ENCODE results near the gene VPS13D. TPM values are rescaled to one million over a fixed set of nuclear protein-coding genes. Genes with fewer than 3 reads are reported as not detected.

VPS13D gene
- total RNA-seq, 1 donor from 2014 or later = 24.4 TPM

DNA sequence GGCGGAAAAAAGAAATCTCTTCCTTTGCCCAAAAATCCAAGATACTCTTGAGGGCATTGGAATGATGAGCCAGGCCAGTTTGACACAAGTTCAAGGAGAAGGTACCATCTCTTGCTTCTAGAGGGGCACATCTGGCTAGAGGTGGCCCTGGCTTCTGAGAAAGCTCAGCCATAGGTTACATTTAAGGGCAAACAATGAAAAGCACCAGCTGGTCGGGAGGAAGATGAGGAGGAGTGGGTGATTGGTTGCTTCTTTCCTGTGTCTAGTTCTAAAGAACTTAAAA, 256.2 kb downstream of the VPS13D start:
- no peak for DNase-seq (ENCODE audit: low read depth, low spot score)

- no peak for DNase-seq (ENCODE audit: low read depth, low spot score)
Measured at GRCh38 chr1:12486401-12487005, 256.7 kb downstream of the VPS13D start.

DNA sequence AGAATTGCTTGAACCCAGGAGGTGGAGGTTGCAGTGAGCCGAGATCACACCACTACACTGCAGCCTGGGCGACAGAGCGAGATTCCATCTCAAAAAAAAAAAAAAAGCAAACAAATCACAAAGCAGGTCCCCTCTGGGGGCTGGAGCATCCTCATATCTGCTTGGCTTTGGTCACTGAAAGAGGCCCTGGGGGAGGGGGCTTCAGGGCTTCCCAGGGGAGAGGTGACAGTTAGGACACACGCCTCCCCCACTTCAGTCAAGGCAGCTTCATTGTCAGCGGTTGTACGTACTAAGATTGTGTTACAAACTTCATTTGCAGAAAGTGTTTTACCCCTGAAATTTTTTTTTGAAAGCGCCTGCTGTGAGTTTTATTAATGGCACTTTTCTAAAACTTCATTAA, 257.7 kb downstream of the VPS13D start:
- no peak for DNase-seq (ENCODE audit: low read depth, low spot score)

DNA sequence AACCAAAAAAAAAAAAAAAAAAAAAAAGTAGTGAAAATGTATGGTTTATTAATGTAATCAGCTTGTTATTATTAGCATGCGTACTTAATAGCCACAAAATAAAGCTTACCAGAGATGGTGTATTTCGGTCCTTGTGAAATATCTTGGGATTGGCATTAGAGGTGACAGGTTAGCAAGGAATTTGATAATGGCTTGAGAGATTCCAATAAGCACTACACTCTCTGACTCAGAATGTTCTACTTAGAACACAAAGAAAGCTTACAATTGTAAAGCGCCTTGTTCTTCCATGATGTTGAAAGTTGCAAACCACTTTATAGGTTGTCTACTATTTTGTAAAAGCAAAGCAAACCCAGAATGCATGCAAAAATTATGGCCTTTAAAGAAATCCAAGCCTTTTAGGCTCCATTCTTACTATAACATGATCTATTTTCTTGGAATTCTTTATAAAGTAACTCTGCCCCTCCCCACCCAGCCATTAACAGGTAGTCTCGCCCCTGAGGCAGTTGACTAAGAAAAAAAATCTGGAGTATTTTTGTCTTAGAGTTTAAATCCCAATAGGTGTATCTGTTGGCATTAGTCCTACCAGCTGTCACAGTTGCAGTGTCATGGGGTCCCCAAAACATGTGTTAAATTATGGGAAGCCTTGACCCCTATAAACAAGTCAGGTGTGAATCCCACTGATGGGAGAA, 259.0 kb downstream of the VPS13D start:
- no peak for DNase-seq (ENCODE audit: low read depth, low spot score)

DNA sequence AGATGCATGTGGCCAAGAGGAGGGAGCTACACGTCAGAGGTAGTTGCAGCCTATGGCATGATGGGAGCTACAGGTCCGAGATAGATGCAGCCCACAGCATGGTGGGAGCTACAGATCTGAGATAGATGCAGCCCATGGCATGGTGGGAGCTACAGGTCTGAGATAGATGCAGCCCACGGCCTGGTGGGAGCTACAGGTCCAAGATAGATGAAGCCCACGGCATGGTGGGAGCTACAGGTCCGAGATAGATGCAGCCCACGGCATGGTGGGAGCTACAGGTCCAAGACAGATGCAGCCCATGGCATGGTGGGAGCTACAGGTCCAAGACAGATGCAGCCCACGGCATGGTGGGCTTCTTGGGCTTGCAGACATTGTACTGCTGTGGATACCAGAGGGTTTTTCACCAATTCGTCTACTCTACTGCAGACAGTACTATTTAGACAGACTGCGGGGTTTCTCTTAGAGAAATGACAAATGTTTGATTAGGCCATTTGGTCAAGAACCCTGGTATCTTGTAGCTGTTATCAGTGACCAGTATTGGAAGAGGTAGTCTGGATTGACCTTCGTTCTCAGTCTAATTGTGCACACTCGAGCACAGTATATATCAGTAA, 260.8 kb downstream of the VPS13D start:
- DNase-seq (ENCODE audit: low read depth, low spot score) = no peak

- no peak for DNase-seq (ENCODE audit: low read depth, low spot score)
Measured at GRCh38 chr1:12491656-12492055, 261.8 kb downstream of the VPS13D start.

- no peak for DNase-seq (ENCODE audit: low read depth, low spot score)
Measured at GRCh38 chr1:12495725-12496124, 265.9 kb downstream of the VPS13D start.

DNA sequence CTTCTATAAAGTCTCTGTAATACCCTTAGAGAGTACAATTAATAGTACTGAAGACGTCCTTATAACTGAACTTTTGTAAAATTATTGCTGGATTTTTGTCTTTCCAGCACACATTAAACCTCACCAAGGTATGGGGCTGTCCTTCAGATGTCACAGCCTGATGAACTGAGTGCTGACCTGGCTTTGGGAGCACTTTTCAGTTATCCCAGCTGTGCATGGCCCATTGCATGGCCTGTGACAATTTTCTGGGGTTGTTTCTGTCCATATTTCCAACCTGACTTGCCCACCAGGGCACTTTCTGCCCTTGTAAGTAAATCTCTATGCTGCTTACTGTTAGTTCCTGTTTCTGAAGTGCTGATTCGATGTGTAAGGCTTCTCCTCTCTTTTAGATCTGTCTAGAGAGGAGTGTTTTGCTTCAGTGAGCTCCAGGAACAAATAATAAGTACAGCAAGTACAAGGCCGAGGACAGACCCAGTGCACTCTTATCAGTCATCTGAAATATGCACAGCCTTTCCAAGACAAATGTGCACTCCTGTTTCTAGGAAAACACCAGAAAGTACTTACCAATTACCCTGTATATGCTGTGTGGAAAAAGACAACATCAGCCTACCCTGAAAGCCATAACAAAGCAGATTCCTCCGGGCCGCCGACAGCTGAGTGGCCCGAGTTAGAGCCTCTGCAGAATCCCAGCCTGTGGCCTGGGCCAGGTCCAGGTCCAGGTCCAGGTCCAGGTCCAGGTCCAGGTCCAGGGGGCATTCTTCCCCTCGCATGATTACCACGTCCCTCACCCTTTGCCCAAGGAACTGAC, 266.5 kb downstream of the VPS13D start:
- DNase-seq (ENCODE audit: low read depth, low spot score) = no peak

DNA sequence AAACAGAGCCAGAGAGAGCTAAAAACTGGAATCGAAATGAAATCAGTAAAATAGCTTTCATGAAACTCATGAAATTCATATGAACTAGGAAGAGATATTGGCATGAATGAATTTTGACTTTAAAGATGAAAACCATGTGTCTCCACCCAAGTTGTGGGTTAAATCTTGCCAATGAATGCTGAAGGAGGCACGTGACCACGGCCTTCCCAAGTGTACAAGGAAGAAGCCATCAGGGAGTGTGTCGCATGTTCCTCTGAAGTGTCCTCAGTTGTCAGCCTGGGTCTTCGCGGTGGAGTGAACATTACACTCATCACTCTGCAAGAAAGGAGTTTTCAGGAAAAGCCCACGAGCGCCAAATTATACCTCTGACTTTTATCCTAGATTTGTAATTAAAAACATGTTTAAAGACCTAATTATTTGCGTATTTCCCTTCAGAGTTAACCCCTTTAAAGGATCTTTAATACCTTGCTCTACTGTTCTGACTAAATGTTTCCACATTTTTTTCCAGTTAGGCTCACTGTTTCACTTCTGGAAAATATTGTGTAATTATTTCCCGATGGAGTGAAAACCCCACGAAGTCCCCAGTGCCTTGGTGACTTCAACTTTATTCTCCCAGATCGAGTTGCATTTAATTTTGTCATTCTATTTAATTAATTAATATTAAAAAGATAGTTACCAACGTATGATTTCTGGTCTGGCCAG, 269.9 kb downstream of the VPS13D start:
- no peak for DNase-seq (ENCODE audit: low read depth, low spot score)

GRCh38 chr1:12501661-12502060, 271.8 kb downstream of the VPS13D start:
- no peak for DNase-seq (ENCODE audit: low read depth, low spot score)

- DNase-seq (ENCODE audit: low read depth, low spot score) = no peak
Measured at GRCh38 chr1:12502336-12503109, 272.7 kb downstream of the VPS13D start.

DNA sequence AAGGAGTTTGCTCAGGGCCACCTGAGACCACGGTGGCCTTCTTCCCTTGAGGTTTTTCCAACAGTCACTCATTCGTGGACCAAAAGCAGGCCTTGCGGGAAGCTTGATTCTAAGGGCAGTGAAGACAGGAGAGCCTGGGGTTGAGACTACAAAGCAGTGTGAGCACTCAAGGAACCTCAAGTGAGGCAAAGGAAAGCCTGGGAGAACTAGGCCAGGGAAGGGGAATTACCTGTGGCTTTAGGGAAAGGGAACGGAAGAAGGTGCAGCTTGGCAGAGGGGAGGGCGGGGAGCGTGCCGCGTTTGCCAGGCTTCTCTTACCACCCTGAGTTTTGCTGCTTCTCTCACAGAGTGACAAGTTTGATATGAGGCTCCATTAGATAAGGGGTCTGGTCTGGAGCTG, 273.9 kb downstream of the VPS13D start:
- DNase-seq (ENCODE audit: low read depth, low spot score) = no peak

GRCh38 chr1:12504601-12505000, 274.8 kb downstream of the VPS13D start:
- DNase-seq (ENCODE audit: low read depth, low spot score) = no peak

DNA sequence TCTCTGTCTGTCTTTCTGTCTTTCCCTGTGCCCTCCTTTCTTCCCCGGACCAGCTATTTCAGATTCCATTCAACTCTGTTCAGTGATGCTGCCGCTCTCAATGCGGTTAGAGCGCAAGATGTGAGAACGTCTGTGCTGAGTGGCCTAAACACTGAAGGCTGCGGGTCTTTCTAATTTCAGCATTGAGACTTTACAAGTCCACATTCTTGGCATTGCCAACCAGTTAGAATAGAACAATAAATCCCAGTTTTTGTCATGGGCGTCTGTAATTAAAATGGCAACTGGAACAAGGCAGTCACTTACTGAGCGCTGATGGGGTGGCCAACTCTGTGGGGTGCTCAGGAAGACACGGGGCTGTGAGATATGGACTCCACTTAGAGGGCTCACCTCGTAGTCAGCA, 275.4 kb downstream of the VPS13D start:
- no peak for DNase-seq (ENCODE audit: low read depth, low spot score)

GRCh38 chr1:12505639-12506280, 275.9 kb downstream of the VPS13D start:
- DNase-seq (ENCODE audit: low read depth, low spot score) = no peak

DNA sequence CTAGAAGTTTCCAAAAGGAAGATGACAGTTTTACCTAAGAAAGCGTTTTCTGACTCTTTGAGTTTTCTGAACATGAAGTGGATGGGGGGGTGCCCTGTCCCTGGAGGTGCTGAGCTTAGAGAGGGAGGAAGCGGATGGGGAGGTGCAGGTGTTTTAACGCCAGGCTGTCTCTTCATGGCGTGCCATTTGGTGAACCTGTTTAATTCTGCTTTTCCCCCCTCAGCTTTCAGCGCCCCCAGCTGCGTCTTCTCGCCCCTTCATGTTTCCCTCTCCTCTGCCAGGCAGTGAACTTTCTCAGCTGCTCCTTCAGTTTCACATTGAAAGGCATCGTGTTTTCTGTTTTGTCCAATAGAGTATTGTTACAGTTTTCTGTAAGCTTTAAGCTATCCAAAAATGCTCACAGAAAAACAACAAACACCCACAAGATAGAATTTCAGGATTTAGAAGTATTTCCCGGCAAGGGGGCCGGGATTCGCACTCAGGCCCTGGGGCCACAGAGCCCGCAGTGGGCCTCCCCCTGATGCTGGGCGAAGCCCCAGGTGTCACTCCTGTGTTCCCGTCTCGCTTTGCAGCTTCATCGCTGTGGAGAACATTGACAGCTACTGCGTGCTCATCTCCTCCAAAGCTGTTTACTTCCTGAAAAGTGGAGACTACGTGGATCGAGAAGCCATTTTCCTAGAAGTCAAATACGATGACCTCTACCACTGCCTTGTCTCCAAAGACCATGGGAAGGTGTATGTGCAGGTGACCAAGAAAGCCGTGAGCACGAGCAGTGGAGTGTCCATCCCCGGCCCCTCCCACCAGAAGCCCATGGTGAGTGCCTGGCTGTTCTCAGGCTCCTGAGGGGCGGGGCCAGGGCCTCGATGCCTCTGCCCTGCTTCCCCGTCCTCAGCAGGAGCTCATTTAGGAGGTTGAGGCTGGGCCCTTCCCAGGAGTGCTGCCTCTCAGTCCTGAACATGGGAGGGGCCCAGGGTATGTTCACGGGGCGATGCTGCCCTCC, 276.8 kb downstream of the VPS13D start:
- no peak for DNase-seq (ENCODE audit: low read depth, low spot score)

- no peak for DNase-seq (ENCODE audit: low read depth, low spot score)
Measured at GRCh38 chr1:12507631-12508030, 277.8 kb downstream of the VPS13D start.

- no peak for DNase-seq (ENCODE audit: low read depth, low spot score)
Measured at GRCh38 chr1:12508849-12509248, 279.0 kb downstream of the VPS13D start.

GRCh38 chr1:12511128-12511484, 281.3 kb downstream of the VPS13D start:
- DNase-seq (ENCODE audit: low read depth, low spot score) = no peak

Data from pulmonary artery endothelial cell (primary cell).